ENCODE data around the gene SLC6A18. TPM values are rescaled to one million over a fixed set of nuclear protein-coding genes. Genes with fewer than 3 reads are reported as not detected.
A peak's percentile ranks its signal among the peaks of the same experiment; 100 is the strongest.

Gene SLC6A18
- total RNA-seq, 1 donor from 2014 or later, result not detected

- H3K36me3 Mint-ChIP-seq (ENCODE audit: insufficient read depth), result no peaks in the 10 kb centered on the region
- no peak overlapping the region for H3K4me3 Mint-ChIP-seq (ENCODE audit: low read depth)
- H3K4me1 Mint-ChIP-seq (ENCODE audit: low read depth), result peaks cover 41% of the 10 kb centered on the region
Measured at GRCh38 chr5:1185038-1185627, 40.0 kb upstream of the SLC6A18 start.

GRCh38 chr5:1185629-1186350 is 39.4 kb upstream of the SLC6A18 start:
- H3K4me3 Mint-ChIP-seq (ENCODE audit: low read depth), result no peak overlapping the region

More at GRCh38 chr5:1185038-1185627, 40.0 kb upstream of the SLC6A18 start:
- no peak for DNase-seq (ENCODE audit: low spot score, unreplicated experiment)
- no peaks in the 10 kb centered on the region for H3K27me3 Mint-ChIP-seq
- no peaks in the 10 kb centered on the region for H3K9me3 Mint-ChIP-seq (ENCODE audit: low read depth)
- TF ChIP-seq CTCF (IDR thresholded peaks at IDR 0.05; ENCODE audit: unreplicated experiment), result no peak
- peak overlapping the region; percentile 91 for H3K27ac Mint-ChIP-seq

GRCh38 chr5:1186351-1187233 is 38.6 kb upstream of the SLC6A18 start:
- Mint-ChIP-seq H3K27ac (peak overlapping the region; percentile 91), H3K4me3 (ENCODE audit: low read depth) (no peak overlapping the region), H3K36me3 (ENCODE audit: insufficient read depth) (no peaks in the 10 kb centered on the region), H3K27me3 (no peaks in the 10 kb centered on the region), H3K4me1 (ENCODE audit: low read depth) (peaks cover 43% of the 10 kb centered on the region), H3K9me3 (ENCODE audit: low read depth) (no peaks in the 10 kb centered on the region)
- TF ChIP-seq CTCF (IDR thresholded peaks at IDR 0.05; ENCODE audit: unreplicated experiment), result no peak
- DNase-seq (ENCODE audit: low spot score, unreplicated experiment), result no peak

More at GRCh38 chr5:1185629-1186350, 39.4 kb upstream of the SLC6A18 start:
- H3K27ac Mint-ChIP-seq, result peak overlapping the region; percentile 91
- TF ChIP-seq CTCF (IDR thresholded peaks at IDR 0.05; ENCODE audit: unreplicated experiment), result no peak
- H3K9me3 Mint-ChIP-seq (ENCODE audit: low read depth), result no peaks in the 10 kb centered on the region
- no peak for DNase-seq (ENCODE audit: low spot score, unreplicated experiment)
- peaks cover 46% of the 10 kb centered on the region for H3K4me1 Mint-ChIP-seq (ENCODE audit: low read depth)
- H3K36me3 Mint-ChIP-seq (ENCODE audit: insufficient read depth), result no peaks in the 10 kb centered on the region
- no peaks in the 10 kb centered on the region for H3K27me3 Mint-ChIP-seq

GRCh38 chr5:1187234-1187949 is 37.8 kb upstream of the SLC6A18 start:
- Mint-ChIP-seq H3K4me3 (ENCODE audit: low read depth) (no peak overlapping the region), H3K27me3 (no peaks in the 10 kb centered on the region), H3K9me3 (ENCODE audit: low read depth) (no peaks in the 10 kb centered on the region), H3K27ac (no peak overlapping the region), H3K4me1 (ENCODE audit: low read depth) (peaks cover 38% of the 10 kb centered on the region), H3K36me3 (ENCODE audit: insufficient read depth) (no peaks in the 10 kb centered on the region)
- DNase-seq (ENCODE audit: low spot score, unreplicated experiment), result no peak
- TF ChIP-seq CTCF (IDR thresholded peaks at IDR 0.05; ENCODE audit: unreplicated experiment), result no peak
